ENCODE measurements around the gene SYNGR1.

Gene SYNGR1, protein sequence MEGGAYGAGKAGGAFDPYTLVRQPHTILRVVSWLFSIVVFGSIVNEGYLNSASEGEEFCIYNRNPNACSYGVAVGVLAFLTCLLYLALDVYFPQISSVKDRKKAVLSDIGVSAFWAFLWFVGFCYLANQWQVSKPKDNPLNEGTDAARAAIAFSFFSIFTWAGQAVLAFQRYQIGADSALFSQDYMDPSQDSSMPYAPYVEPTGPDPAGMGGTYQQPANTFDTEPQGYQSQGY

DNA sequence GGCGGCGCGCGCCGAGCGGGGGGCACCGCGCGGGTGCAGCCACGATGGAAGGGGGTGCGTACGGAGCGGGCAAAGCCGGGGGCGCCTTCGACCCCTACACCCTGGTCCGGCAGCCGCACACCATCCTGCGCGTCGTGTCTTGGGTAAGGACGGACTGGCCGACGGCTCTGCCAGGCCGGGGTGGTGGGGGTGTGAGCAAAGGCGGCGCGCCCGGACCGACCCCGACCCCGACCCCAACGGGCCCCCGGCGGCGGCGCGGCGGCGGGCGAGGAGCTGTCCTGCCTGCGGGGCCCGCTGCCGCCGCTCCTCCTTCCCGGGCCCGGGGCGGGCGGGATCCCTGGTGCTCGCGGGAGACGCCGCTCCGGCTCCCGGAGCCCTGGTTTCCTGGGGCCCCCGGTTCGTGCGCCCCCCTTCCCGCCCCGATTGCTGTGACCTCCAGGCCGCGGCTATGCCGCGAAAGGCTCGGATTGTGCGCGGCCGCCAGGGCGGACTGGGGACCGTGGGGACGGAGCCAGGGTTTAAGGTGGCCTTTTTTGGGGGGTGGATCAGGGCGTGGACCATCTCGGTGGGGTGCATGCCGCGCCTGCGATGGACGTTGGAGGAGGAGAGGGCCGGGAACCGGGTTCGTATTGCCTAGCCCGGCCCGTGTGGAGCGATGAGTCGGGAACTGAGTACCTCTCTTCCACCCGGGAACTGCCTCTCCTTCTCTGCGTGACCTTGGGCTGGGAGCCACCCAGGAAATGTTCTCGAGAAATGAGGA is at the start of gene SYNGR1:
SYNGR1 (plus strand) TSS at position 25 of the 760 bp plus-strand sequence; CDS start at position 45, 20 bp downstream.
- ChIA-PET POLR2A (interaction anchor here (1.7 kb wide), 1 partner anchor 30 kb away, joined by 6 read pairs; the partner anchor contains the start of gene RPL3), CTCF (interaction anchor here (0.6 to 1.0 kb wide), 2 partner anchors 10 to 19 kb away, joined by 3 to 4 read pairs; no protein-coding TSS in a partner anchor)
- no peak for DNase-seq (ENCODE audit: extremely low spot score)
- TF ChIP-seq CTCF (IDR thresholded peaks at IDR 0.05; ENCODE audit: control extremely low read depth, extremely low read depth, low read depth, missing control alignments), result no peak

- peak; percentile 13 for TF ChIP-seq CTCF (IDR thresholded peaks at IDR 0.05; ENCODE audit: control extremely low read depth, extremely low read depth, low read depth, missing control alignments)
- ChIA-PET POLR2A (interaction anchor here (1.5 kb wide), 1 partner anchor 19 kb away, joined by 6 read pairs; the partner anchor contains the start of gene RPL3), CTCF (interaction anchor here (0.9 to 11.6 kb wide), 6 partner anchors 10 to 135 kb away, joined by 3 to 131 read pairs (median 3); no protein-coding TSS in a partner anchor)
- DNase-seq (ENCODE audit: extremely low spot score), result no peak
Measured at GRCh38 chr22:39300186-39300830, 49.5 kb upstream of the SYNGR1 start.

DNA sequence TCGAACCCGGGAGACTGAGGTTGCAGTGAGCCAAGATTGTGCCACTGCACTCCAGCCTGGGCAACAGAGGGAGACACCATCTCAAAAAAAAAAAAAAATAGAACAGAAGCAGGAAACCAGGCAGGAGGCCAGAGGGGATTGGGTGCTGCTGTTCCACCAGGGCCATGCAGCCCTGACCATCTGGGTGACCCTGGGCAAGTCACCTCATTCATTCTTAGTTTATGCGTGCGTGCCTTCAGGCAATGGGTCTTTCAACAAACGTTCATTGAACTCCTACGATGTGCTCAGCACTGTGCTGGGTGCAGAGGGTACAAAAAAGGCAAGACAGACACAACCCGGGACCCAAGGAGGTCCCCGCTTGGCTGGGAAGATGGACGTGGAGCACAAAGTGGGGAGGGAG is 48.7 kb upstream of the SYNGR1 start:
- DNase-seq (ENCODE audit: extremely low spot score), result no peak
- TF ChIP-seq CTCF (IDR thresholded peaks at IDR 0.05; ENCODE audit: control extremely low read depth, extremely low read depth, low read depth, missing control alignments), result no peak
- ChIA-PET POLR2A (interaction anchor here (0.8 kb wide), 1 partner anchor 19 kb away, joined by 3 read pairs; no protein-coding TSS in a partner anchor), CTCF (interaction anchor here (1.7 to 11.6 kb wide), 3 partner anchors 16 to 130 kb away, joined by 5 to 131 read pairs (median 72); partner anchors contain the start of gene RPL3)

DNA sequence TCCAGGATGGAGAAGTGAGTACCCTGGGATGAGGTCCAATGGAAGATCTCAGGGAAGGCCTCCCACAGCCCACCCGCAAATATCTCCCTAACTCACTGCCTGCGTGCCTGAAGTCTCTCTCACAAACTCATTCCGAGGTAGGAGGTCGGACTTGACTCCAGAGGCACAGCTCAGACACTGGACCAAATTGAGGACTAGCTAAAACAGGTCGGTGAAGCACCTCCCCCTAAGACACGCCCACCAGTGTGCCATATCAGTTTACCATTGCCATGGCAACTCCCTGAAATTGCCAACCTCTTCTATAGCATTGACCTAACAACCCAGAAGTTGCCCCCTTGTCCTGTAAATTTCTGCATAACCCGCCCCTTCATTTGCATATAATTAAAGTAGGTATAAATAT is 47.9 kb upstream of the SYNGR1 start:
- no peak for TF ChIP-seq CTCF (IDR thresholded peaks at IDR 0.05; ENCODE audit: control extremely low read depth, extremely low read depth, low read depth, missing control alignments)
- no peak for DNase-seq (ENCODE audit: extremely low spot score)
- ChIA-PET CTCF (interaction anchor here (1.1 to 11.6 kb wide), 3 partner anchors 9 to 131 kb away, joined by 4 to 131 read pairs (median 72); partner anchors contain the start of gene RPL3), POLR2A (interaction anchor here (0.5 to 0.8 kb wide), 2 partner anchors 8 to 18 kb away, joined by 3 read pairs; no protein-coding TSS in a partner anchor)

DNA sequence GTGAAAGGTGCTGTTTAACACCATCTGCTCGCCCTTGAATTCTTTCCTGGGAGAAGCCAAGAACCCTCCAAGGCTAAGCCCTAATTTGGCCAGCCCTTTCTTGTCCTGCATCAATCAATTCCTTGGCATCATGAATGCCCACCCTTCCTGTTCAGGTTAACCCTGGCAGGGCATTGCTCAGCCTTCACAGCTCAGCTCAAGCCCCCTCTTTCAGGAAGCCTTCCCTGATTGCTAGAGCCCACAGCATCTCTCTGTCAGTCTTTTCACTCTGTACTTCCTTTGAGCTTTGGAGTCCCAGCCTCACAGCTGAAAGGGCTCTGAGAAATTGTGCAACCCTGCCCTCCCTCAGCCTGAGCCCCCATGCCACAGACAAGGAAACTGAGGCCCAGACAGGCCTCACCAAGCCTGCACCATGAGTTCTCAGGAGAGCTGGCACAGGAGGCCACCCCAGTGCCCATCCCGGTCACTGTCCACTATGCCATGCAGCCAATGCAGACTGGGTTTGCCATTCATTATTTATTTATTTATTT is 47.3 kb upstream of the SYNGR1 start:
- TF ChIP-seq CTCF (IDR thresholded peaks at IDR 0.05; ENCODE audit: control extremely low read depth, extremely low read depth, low read depth, missing control alignments), result no peak
- POLR2A ChIA-PET, result no interaction called here
- DNase-seq (ENCODE audit: extremely low spot score), result no peak
- CTCF ChIA-PET, result interaction anchor here (0.7 to 11.6 kb wide), 4 partner anchors 9 to 132 kb away, joined by 3 to 131 read pairs (median 38); partner anchors contain the start of gene RPL3

All from GM10248 (cell line).